GM19328 (cell line): Measurements from ENCODE around the gene METAP2.
"Not testable (repeated sequence)": the region's sequence is repeated elsewhere in the genome, so short reads cannot be mapped to it uniquely, and the experiment has no call there.

Source experiments
- ATAC-seq: cut with Tn5 transposase; IDR thresholded peaks from one replicate; pipeline ENCODE4 v1.9.1; 2021; ENCODE audit warnings: mild to moderate bottlenecking, moderate library complexity; ENCODE audit not compliant: unreplicated experiment

METAP2 gene

DNA sequence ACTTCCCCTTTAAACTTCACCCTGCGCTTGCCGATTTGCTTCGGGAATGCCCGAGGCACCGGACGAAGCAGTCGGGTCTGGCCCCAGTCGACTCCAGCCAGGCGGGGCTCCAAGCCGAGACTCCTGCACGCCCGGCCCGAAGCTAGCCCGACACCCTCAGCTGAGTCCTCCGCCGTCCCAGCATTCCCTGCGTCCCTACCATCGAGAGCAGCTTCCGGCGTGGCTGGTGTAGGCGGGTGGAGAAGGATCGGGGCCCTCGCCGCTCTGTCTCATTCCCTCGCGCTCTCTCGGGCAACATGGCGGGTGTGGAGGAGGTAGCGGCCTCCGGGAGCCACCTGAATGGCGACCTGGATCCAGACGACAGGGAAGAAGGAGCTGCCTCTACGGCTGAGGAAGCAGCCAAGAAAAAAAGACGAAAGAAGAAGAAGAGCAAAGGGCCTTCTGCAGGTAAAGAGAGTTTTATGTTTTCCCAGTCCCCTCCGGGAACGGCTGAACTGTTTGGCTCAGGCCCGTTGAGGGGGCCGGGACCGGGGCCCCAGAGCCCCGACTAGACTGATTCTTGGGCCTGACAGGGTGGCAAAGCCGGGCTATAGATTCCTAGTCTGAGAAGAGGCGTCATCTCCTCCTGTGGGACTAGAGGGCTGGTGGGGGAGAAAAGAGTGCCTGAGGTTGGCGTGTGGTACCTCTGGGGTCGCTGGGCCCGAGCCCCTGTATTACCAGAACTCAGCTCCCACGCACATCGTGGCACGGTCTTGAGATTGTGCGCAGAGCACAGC lies at the start of gene METAP2:
Gene METAP2 (plus strand): TSS at position 269 of the 776 bp plus-strand sequence. CDS start 28 bp downstream, at position 297.
- ATAC-seq = peak; percentile 99

DNA sequence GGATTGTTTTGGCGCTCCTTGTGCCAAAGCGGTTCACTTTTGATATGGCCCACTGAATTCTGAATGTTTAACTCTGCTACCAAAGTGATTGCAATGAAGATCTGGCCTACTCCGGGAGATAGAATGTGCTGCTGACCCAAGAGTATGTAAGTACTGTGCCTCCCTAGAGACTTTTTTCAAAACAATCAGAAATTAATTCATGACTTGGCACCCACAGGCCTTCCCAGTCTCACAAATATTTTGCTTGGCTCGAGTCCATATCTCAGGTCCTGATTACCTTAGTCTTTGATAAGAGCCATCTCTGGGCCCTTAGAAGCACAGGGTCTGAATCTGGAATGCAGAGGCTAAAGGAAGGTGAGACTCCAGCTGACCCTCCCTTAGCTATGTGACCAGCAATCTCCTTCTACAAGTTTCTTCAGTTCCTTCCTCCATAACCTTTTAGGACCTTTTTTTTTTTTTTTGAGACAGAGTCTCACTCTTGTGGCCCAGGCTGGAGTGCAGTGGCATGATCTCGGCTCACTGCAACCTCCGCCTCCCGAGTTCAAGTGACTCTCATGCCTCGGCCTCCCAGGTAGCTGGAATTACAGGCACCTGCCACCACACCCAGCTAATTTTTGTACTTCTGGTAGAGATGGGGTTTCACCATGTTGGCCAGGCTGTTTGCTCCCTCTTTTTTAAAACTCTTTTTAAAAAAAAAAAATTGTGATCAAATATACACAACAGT lies 49.5 kb upstream of the METAP2 start:
- no peak for ATAC-seq

DNA sequence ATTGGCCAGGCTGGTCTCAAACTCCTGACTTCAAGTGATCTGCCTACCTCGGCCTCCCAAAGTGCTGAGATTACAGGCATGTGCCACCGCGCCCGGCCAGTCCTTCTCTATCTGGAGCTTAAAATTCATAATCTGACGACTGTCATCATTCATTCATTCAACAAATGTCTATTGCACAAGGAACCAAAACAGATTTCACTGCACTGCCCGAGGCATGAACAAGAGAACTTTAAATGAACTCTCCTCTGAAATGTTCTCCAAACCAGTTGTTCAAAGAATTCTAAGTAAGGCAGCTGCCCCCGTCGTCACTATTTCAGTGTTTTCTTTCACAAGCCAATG lies 44.8 kb upstream of the METAP2 start:
- ATAC-seq = no peak

DNA sequence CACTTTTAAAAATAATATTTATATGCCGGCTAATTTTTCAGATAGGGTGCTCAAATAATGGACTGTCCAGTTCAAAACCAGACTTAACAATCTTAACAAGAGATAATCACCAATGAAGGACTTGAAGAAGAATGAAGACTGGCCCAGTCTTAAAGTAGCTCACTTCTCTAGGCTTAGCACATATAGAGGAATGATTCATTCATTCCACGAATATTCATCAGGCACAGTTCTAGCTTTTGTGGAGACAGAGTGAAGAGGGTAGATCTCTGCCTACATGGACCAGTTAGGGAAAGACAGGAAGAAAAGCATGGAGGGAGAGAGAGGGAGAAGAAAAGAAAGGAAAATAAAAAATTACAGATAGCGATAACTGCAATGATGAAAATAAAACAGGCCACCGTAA lies 42.8 kb upstream of the METAP2 start:
- no peak for ATAC-seq

DNA sequence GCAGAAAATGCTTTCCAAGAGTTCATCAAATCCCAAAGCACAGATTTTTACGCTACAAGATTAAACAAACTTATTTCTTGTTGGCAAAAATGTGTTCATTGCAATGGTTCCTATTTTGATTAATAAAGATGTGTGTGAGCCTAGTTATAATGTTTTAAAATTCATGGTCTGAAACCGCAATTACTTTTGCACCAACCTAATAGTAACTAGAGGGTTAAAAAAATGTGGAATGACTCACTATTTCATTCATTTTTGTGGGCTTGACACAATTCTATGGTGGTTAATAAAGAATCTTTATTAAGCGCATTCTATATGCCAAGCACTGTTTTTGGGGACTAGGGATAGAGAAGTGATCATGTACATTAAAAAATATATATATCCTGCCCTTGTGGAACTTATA lies 38.6 kb upstream of the METAP2 start:
- ATAC-seq = no peak

DNA sequence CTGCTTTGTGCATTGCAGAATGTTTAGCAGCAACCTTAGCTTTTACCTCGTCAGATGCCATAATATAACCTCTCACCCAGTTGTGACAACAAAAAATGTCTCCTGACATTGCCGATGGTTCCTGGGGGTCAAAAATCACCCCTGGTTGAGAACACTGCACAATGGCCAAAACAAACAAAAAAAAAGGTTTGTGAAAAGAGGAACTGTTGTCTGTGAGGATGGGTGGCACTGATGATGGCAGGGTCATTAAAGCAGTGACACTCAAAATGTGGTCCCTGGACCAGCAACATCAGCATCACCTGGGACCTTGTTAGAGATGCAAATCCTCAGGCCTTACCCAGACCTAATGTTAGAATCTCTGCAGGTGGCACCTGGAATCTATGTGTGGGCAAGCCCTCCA lies 36.4 kb upstream of the METAP2 start:
- ATAC-seq = no peak

DNA sequence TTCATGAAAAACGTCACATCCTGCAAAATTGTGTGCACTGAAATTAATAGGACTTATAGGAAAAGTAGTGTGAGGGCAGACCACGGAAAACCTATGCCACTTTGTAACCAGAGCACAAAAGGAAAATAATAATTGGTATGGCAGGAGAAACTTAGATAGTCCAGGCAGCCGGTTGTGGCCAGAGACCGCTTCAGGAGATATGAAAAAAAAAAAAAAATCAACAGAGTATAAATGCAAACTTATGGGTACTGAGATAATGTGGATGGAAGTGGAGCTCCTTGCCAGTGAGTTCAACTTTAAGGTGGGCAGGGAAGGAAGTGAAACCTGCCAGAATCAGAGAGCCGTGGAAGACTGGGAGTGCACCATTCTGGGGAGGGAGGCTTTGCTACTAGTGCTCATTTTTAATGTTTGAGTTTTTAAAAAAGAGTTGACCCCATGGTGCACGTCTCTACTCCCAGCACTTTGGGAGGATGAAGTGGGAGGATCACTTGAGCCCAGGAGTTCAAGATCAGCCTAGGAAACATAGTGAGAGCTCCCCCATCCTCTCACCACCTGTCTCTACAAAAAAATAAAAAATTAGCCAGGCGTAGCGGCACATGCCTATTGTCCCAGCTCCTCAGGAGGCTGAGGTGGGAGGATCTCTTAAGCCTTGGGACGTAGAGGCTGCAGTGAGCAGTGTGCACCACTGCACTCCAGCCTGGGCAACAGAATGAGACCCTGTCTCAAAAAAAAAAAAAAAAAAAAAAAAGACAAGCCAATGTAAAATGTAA lies 34.3 kb upstream of the METAP2 start:
- ATAC-seq = no peak

DNA sequence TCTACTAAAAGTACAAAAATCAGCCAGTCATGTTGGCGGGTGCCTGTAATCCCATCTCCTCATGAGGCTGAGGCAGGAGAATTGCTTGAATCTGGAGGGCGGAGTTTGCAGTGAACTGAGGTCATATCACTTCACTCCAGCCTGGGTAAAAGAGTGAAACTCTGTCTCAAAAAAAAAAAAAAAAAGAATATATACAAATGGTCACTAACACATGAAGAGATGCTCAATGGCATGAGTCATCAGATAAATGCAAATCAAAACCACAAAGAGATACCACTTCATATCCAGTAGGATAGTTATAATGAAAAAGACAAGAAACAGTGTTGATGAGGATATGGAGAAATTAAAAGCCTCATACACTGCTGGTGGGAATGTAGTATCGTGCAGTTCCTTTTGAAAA lies 33.6 kb upstream of the METAP2 start:
- ATAC-seq = no peak

DNA sequence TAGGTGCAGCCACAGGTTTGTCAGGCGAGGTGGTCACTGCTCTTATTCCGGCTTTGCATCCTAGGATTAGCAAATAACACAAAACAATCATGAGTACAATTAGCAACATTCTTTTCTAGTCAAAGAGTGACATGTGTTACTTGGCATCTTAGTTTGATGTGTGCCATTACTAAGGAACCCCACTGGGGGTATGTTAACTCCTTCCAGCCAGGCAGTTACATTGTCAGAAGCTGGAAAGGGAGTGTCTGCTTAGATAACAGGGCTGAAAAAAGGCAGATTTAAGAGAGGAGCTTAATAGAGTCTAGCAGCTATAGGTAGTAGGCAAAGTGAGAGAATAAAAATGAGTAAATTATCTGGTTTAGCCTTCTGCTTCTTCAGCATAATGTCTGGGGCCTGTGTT lies 30.5 kb upstream of the METAP2 start:
- no peak for ATAC-seq

DNA sequence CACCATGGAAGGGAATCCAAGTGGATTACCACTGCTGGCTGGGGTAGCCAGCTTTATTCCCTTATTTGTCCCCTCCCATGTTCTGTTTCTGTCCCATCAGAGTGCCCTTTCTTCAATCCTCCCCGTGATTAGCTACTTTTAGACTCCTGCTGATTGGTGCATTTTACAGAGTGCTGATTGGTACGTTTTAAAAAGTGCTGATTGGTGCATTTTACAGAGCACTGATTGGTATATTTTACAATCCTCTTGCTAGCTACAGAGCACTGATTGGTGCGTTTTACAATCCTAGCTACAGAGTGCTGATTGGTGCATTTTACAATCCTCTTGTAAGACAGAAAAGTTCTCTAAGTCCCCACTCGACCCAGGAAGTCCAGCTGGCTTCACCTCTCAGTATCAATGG lies 28.9 kb upstream of the METAP2 start:
- not testable (repeated sequence) for ATAC-seq

DNA sequence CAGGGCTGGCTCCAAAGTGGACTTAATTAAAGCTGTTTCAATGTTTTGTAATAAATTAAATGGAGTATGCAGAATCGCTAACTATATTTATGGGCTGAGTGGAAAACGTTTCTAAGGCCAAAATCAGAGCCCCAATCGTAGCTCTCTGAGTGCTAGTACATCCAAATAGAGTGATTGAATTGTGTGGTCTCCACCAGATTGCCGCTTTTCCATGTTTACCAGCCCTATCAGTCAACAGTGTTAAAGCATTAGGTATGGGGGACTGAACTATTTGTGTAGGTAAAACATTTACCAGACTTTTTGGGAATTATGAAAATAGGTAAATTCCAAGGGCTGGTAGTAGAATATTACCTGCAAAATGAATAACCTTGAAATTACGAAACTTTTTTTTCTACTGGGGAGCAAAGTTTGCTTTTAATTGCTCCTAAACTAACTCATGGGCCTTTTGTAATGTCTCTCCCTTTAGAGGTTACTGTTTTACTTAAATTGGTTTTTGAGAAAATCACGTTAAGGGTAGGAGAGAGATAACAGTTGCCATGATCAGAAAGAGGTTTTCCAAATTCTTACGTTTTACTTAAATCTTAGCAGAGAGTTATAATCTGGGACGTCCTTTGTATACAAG lies 28.0 kb upstream of the METAP2 start:
- no peak for ATAC-seq

DNA sequence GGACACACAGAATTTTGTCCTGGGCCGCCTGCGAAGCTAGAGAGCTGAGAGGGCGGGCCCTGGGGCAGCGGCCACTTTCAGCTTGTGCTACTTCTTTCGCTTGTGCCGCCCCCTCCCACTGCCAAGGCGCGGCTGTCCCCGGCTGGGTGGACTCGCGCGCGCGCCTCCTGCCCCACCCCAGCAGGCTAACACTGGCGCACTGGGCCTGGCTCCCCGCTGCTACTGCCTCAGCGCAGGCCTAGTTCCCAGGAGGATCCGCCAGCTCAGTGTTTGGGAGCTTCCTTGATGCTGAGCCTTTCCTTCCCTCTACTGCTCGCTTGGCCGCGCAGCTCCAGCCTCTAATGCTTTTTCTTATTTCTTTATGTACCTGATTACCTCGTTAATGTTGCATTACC lies 27.4 kb upstream of the METAP2 start:
- no peak for ATAC-seq

DNA sequence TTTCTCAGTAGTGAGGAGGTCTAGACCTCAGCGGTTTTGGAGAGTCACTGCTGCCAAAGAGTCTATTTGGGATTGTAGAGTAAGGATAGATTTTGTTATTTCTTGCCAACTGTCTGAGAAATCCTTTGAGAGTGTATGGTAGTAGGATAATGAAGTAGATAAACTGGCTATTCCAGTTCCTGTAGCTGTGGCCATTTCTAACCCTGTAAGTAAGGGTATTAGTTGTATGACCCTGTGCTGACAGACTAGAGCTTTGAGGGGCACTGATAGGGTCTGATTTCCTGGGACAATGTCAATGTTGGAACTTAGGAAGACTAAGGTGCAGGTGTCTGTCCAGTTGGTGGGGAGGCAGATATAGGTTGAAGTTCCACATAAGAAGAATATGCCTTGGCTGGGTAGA lies 24.3 kb upstream of the METAP2 start:
- ATAC-seq = not testable (repeated sequence)

DNA sequence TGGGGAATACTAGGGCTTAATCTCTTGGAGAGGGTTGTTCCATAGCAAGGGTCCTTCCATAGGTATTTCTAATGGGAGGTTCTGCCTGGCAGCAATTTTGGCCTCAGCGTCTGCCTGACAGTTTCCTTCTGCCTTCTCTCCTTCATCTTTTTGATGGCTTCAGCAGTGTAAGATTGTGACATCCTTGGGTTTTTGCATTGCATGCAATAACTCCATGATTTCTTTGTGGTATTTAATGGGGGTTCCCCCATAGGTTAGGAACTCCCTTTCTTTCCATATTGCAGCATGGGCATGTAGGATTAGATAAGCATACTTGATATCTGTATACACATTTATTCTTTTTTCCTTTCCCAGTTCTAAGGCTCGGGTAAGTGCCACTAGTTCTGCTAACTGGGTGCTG lies 21.5 kb upstream of the METAP2 start:
- not testable (repeated sequence) for ATAC-seq

DNA sequence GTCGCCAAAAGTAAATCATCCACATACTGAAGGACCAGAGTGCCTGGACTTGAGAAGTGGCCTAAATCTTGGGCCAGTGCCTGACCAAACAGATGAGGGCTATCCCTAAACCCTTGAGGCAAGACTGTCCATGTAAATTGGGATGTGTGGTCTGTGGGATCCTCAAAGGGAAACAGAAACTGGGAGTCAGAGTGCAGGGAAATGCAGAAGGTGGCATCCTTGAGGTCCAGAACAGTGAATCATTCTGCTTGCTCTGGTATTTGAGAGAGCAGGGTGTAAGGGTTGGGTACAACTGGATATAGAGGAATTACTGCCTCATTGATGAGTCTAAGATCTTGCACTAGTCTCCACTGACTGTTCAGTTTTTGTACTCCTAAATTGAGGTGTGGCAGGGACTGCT lies 20.1 kb upstream of the METAP2 start:
- not testable (repeated sequence) for ATAC-seq

DNA sequence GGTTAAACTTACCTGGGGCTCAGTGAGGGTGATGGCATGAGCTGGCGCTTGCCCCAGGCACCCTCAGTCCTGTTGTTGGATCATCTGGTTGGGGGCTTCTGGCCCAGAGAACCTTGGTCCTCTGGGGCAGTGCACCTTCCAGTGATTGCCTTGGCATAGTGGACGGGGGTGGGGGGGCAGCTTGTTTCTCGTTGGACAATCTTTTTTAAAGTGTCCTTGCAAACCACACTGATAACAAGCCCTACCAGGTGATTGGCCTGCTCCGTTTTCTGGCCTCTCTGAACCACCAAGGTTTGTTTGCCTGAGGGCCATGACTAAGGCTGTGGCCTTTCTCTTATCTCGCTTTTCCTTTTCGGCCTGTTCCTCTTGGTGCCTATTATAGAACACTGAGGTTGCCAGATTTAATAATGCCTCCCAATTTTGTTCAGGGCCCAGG lies 19.2 kb upstream of the METAP2 start:
- not testable (repeated sequence) for ATAC-seq

DNA sequence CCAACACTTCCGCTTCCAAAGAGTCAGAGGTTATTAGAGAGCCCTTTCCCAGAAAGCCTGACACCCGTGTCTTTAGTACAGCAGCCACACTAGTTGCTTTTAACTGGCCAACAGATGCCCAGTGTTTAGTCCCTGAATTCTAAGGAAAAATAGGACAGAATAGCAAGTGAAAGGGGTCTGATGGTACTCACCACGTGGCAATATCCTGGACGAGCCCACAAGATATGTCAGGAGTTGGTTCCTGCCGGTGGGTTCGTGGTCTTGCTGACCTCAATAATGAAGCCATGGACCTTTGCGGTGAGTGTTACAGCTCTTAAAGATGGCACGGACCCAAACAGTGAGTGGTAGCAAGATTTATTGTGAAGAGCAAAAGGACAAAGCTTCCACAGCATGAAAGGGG lies 16.3 kb upstream of the METAP2 start:
- ATAC-seq = not testable (repeated sequence)

DNA sequence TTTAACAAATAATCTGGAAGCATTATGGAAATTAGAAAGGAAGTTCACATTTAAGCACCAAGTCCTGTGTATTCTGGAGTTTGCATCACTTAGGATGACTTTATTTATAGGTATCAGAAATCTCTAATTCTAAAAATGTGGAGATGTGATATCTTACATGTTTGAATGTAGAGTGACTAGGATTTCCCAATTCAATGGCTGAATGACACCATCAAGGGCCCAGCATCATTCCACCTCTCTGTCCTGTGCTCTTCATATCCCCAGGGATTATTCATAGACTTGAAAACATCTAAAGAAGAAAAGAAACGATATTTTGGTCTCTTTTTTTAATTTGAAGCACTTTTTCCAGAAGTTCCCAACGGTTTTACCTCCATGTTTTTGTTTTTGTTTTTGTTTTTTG lies 15.2 kb upstream of the METAP2 start:
- ATAC-seq = no peak

DNA sequence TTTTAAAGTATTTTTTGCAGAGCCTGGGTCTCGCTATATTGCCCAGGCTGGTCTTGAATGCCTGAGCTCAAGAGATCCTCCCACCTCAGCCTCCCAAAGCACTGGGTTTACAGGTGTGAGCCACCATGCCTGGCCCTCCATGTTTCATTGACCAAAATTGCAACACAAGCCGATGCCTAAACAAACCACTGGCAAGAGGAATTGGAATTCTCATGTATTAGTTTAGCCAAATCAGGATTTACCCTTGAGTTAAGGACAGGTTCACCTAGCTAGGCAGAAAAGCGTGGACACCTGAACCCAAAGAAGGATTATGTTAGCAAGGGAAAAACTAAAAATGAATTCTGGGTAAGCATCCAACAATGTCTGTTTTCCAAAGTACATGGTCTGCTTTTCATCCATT lies 14.6 kb upstream of the METAP2 start:
- ATAC-seq = no peak

DNA sequence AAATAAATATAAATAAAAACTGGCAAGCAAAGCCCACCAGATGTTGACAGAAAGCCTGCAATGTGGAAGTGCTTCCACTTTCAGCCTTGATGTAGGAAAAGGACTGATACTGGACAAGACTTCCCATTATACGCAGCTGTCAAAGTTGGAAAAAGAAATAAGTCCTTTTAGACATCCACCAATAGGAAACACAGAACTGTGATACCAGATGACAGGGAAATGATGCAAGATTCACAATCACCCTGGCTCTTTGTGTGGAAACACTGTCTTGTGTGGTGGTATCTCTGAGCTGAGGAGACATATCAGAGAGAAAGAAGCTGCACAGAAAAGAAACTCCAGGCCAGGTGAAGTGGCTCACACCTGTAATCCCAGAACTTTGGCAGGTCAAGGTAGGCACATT lies 13.8 kb upstream of the METAP2 start:
- no peak for ATAC-seq

DNA sequence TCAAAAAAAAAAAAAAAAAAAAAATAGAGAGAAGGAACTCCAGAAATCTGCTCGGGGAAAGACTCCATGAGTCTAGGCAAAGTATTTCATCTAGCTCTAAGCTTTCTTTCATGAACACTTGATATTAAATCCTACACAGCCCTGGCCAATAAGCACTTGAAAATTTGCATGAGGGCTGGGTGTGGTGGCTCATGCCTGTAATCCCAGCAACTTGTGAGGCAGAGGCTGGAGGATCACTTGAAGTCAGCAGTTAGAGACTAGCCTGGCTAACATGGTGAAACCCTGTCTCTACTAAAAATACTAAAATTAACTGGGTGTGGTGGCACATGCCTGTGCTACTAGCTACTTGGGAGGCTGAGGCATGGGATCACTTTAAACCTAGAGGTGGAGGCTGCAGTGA lies 13.1 kb upstream of the METAP2 start:
- no peak for ATAC-seq
